CD4-positive, alpha-beta T cell (primary cell): ENCODE measurements around the gene KLHL12. TPM values are rescaled to one million over a fixed set of nuclear protein-coding genes. Genes with fewer than 3 reads are reported as not detected.

Experiments used
- ATAC-seq: fragments of 200-7000 bp; cut with Tn5 transposase; one replicate; pipeline ENCODE4 v1.10.0; 2022; ENCODE audit warnings: mild to moderate bottlenecking; ENCODE audit not compliant: poor library complexity
- CTCF ChIA-PET: fragments of 350-600 bp; sonication (Branson Sonifier 250); formaldehyde crosslinking; loops from one replicate; lab custom pipeline; 2021; ENCODE audit warnings: antibody characterized with exemption, inconsistent platforms; lab: Charles Lee
- POLR2A ChIA-PET: fragments of 350-600 bp; sonication (Branson Sonifier 250); formaldehyde crosslinking; loops from one replicate; lab custom pipeline; 2021; ENCODE audit warnings: antibody characterized with exemption, inconsistent platforms; lab: Charles Lee
- DNase-seq, 14 experiments: peaks; one replicate each; pipeline ENCODE4 v3.0.0-alpha.2; 2013 to 2020; ENCODE audit warnings: mixed read lengths in 2 of 14
- H3K27ac ChIP-seq, 2 donors: one replicate each; pipeline versions ENCODE4 v1.5.1 to v1.7.0; 2013; ENCODE audit warnings: low read length in 2 of 2, low read depth in 1 of 2, mild to moderate bottlenecking in 1 of 2
- H3K27me3 ChIP-seq, 2 experiments: 1 replicate in 1 of 2; 2 replicates in 1 of 2; pipeline versions ENCODE4 v1.6.1 to v1.7.0; 2013; ENCODE audit warnings: low read length in 2 of 2, control low read depth in 1 of 2, mild to moderate bottlenecking in 1 of 2, moderate library complexity in 1 of 2; ENCODE audit not compliant: insufficient read depth in 2 of 2, control insufficient read depth in 1 of 2
- H3K36me3 ChIP-seq: one replicate; pipeline ENCODE4 v1.6.1; 2013; ENCODE audit warnings: low read length, control low read depth; ENCODE audit not compliant: insufficient read depth
- H3K4me1 ChIP-seq: one replicate; pipeline ENCODE4 v1.6.1; 2013; ENCODE audit warnings: low read length, control low read depth; ENCODE audit not compliant: insufficient read depth
- H3K4me3 ChIP-seq: one replicate; pipeline ENCODE4 v1.5.1; 2013; ENCODE audit warnings: mild to moderate bottlenecking, low read length, moderate library complexity
- H3K9me3 ChIP-seq, 2 experiments: 1 replicate in 1 of 2; 2 replicates in 1 of 2; pipeline versions ENCODE4 v1.6.1 to v1.7.0; 2013; ENCODE audit warnings: low read length in 2 of 2, mild to moderate bottlenecking in 2 of 2, control low read depth in 1 of 2, moderate library complexity in 1 of 2; ENCODE audit not compliant: control insufficient read depth in 1 of 2, insufficient read depth in 1 of 2
- H3K27ac Mint-ChIP-seq: one replicate; pipeline ENCODE4 v1.8.0; 2020; ENCODE audit warnings: mixed read lengths
- H3K27me3 Mint-ChIP-seq: one replicate; pipeline ENCODE4 v1.8.0; 2021; ENCODE audit warnings: mixed read lengths
- H3K36me3 Mint-ChIP-seq: one replicate; pipeline ENCODE4 v1.8.0; 2021; ENCODE audit warnings: low read depth, mixed read lengths
- H3K4me1 Mint-ChIP-seq: one replicate; pipeline ENCODE4 v1.8.0; 2021; ENCODE audit warnings: low read depth, mixed read lengths
- H3K4me3 Mint-ChIP-seq: one replicate; pipeline ENCODE4 v1.8.0; 2020; ENCODE audit warnings: mild to moderate bottlenecking, mixed read lengths
- H3K9me3 Mint-ChIP-seq: one replicate; pipeline ENCODE4 v1.8.0; 2020; ENCODE audit warnings: mixed read lengths
- CTCF ChIP-seq: fragments of 200-600 bp; IDR thresholded peaks from one replicate; pipeline ENCODE4 v1.8.0; 2022; ENCODE audit warnings: antibody characterized with exemption, mild to moderate bottlenecking
- intact Hi-C, 2 experiments: fragments of 100-400 bp; cut with DNase I in 1 of 2; cut with micrococcal nuclease in 1 of 2; formaldehyde crosslinking; loops; one replicate each; pipeline versions ENCODE4 v1.15.1 to v1.9.0; 2023 to 2025; cut with DNase I, micrococcal nuclease
- total RNA-seq, 174 experiments: library from RNA in 2 of 174; stranded (reverse) in 2 of 174; gene quantifications; one replicate each; pipeline ENCODE4 v1.2.3 and lab custom pipeline; 2021 to 2026

KLHL12 gene
- total RNA-seq, 2 experiments from 2014 or later: 18.5 to 18.6 TPM

GRCh38 chr1:202967684-202968281 lies 40.7 kb upstream of the KLHL12 start:
- Mint-ChIP-seq H3K27me3 (no peaks in the 10 kb centered on the region), H3K36me3 (peaks cover 31% of the 10 kb centered on the region), H3K4me1 (peaks cover 27% of the 10 kb centered on the region), H3K27ac (peak overlapping the region; percentile 90), H3K9me3 (no peaks in the 10 kb centered on the region), H3K4me3 (peak overlapping the region; percentile 94)
- CTCF ChIA-PET: interaction anchor here (1.1 to 2.1 kb wide), 4 partner anchors 9 to 41 kb away, joined by 3 to 4 read pairs (median 4); partner anchors contain the start of gene KLHL12
- Histone ChIP-seq H3K27me3 (no peaks in the 10 kb centered on the region), H3K9me3 (no peaks in the 10 kb centered on the region), H3K4me3 (peak overlapping the region; percentile 94), H3K27ac (peak overlapping the region; percentile 44 to 48), H3K36me3 (peaks cover 9% of the 10 kb centered on the region), H3K4me1 (peaks cover 36% of the 10 kb centered on the region)
- peak; percentile 22 for ATAC-seq
- POLR2A ChIA-PET: interaction anchor here (0.8 to 2.7 kb wide), 8 partner anchors 8 to 79 kb away, joined by 3 to 14 read pairs (median 6); partner anchors contain the start of genes KLHL12, RABIF and TMEM183A
- TF ChIP-seq CTCF: no peak
- DNase-seq: peak in 7 of 14 experiments; percentile 3 to 74 (median 46)
- intact Hi-C loops: loop anchor here (2.0 kb wide), 4 partner anchors 39 to 157 kb away; partner anchors contain the start of genes KLHL12 (in 2 of the 2), RABIF (in 2 of the 2), PCAT6 (in 1 of the 2) and TMEM183A (in 1 of the 2)

- intact Hi-C loops: loop anchor here in 1 of 2 experiments (1.0 to 2.0 kb wide), 3 partner anchors 8 to 155 kb away; partner anchors contain the start of genes ADIPOR1, PCAT6 and RABIF
- Histone ChIP-seq H3K4me3 (peak overlapping the region; percentile 94), H3K27me3 (no peaks in the 10 kb centered on the region), H3K9me3 (no peaks in the 10 kb centered on the region), H3K27ac (peak overlapping the region; percentile 80 to 91), H3K36me3 (peaks cover 17% of the 10 kb centered on the region), H3K4me1 (peaks cover 36% of the 10 kb centered on the region)
- DNase-seq (peak in 2 of 14 experiments; percentile 3 to 38), ATAC-seq (no peak)
- H3K4me1 Mint-ChIP-seq: peaks cover 27% of the 10 kb centered on the region
- CTCF ChIA-PET: no interaction called here
- POLR2A ChIA-PET: interaction anchor here (2.3 to 2.7 kb wide), 4 partner anchors 12 to 78 kb away, joined by 6 to 14 read pairs (median 10); partner anchors contain the start of genes KLHL12, RABIF and TMEM183A
- H3K27me3 Mint-ChIP-seq: no peaks in the 10 kb centered on the region
- no peaks in the 10 kb centered on the region for H3K9me3 Mint-ChIP-seq
- no peak for TF ChIP-seq CTCF
- peaks cover 40% of the 10 kb centered on the region for H3K36me3 Mint-ChIP-seq
- H3K27ac Mint-ChIP-seq: peak overlapping the region; percentile 90
- peak overlapping the region; percentile 87 for H3K4me3 Mint-ChIP-seq
Measured at GRCh38 chr1:202966006-202966898, 39.2 kb upstream of the KLHL12 start.

GRCh38 chr1:202965422-202965821 lies 38.4 kb upstream of the KLHL12 start:
- peaks cover 27% of the 10 kb centered on the region for H3K4me1 Mint-ChIP-seq
- DNase-seq: no peak
- Histone ChIP-seq H3K9me3 (no peaks in the 10 kb centered on the region), H3K27ac (no peak overlapping the region), H3K36me3 (peaks cover 17% of the 10 kb centered on the region), H3K4me1 (peaks cover 36% of the 10 kb centered on the region), H3K27me3 (no peaks in the 10 kb centered on the region), H3K4me3 (no peak overlapping the region)
- H3K36me3 Mint-ChIP-seq: peaks cover 40% of the 10 kb centered on the region
- intact Hi-C loops: no loop called here
- H3K9me3 Mint-ChIP-seq: no peaks in the 10 kb centered on the region
- TF ChIP-seq CTCF: no peak
- POLR2A ChIA-PET: no interaction called here
- ATAC-seq: no peak
- peak overlapping the region; percentile 90 for H3K27ac Mint-ChIP-seq
- CTCF ChIA-PET: no interaction called here
- peak overlapping the region; percentile 87 for H3K4me3 Mint-ChIP-seq
- H3K27me3 Mint-ChIP-seq: no peaks in the 10 kb centered on the region
